NCI-H2107 (cell line): ENCODE measurements around the gene PLCB4.

ENCODE experiments used
- DNase-seq: peaks from one replicate; lab custom pipeline; 2025; lab: John Stamatoyannopoulos, UW

PLCB4 gene

GRCh38 chr20:9523636-9524035 is 454.7 kb downstream of the PLCB4 start:
- DNase-seq: no peak
